Lung (tissue), 12 donors: ENCODE data around the gene EXOC1L. TPM values are rescaled to one million over a fixed set of nuclear protein-coding genes. Genes with fewer than 3 reads are reported as not detected.
A peak's percentile ranks its signal among the peaks of the same experiment; 100 is the strongest.

Source experiments
- ATAC-seq: fragments of 200-7000 bp; cut with Tn5 transposase; one replicate; pipeline ENCODE4 v1.9.1; 2020; ENCODE audit warnings: moderate number of reproducible peaks; ENCODE audit not compliant: insufficient read depth, low FRiP score
- DNase-seq, 3 donors: peaks; one replicate each; pipeline ENCODE4 v3.0.0-alpha.2; 2013 to 2017
- H3K27ac ChIP-seq, 2 donors: one replicate each; pipeline ENCODE4 v1.5.1; 2013; ENCODE audit warnings: mild to moderate bottlenecking in 2 of 2, moderate library complexity in 2 of 2, control low read depth in 1 of 2, inconsistent platforms in 1 of 2, low read depth in 1 of 2, low read length in 1 of 2
- H3K27me3 ChIP-seq, 3 donors: one replicate each; pipeline ENCODE4 v1.5.1; 2013; ENCODE audit warnings: low read length in 2 of 3; ENCODE audit not compliant: control insufficient read depth in 3 of 3, insufficient read depth in 3 of 3
- H3K36me3 ChIP-seq, 4 donors: one replicate each; pipeline ENCODE4 v1.5.1; 2013; ENCODE audit warnings: low read length in 4 of 4, mild to moderate bottlenecking in 1 of 4, moderate library complexity in 1 of 4; ENCODE audit not compliant: control insufficient read depth in 4 of 4, insufficient read depth in 4 of 4
- H3K4me1 ChIP-seq, 5 donors: one replicate each; pipeline ENCODE4 v1.5.1; 2013; ENCODE audit warnings: low read length in 5 of 5, mild to moderate bottlenecking in 2 of 5, moderate library complexity in 1 of 5; ENCODE audit not compliant: control insufficient read depth in 5 of 5, insufficient read depth in 5 of 5
- H3K4me3 ChIP-seq: one replicate; pipeline ENCODE4 v1.5.1; 2013; ENCODE audit warnings: mild to moderate bottlenecking, control low read depth, moderate library complexity
- H3K9ac ChIP-seq, 2 donors: one replicate each; pipeline ENCODE4 v1.5.1; 2013; ENCODE audit warnings: low read length in 2 of 2, control low read depth in 1 of 2; ENCODE audit not compliant: insufficient read depth in 1 of 2
- H3K9me3 ChIP-seq, 4 donors: one replicate each; pipeline ENCODE4 v1.5.1; 2013; ENCODE audit warnings: low read length in 3 of 4, mild to moderate bottlenecking in 1 of 4, moderate library complexity in 1 of 4; ENCODE audit not compliant: control insufficient read depth in 4 of 4, insufficient read depth in 3 of 4
- WGBS, 2 donors: extraction: QIAGEN DNeasy Blood & Tissue Kit; methylation state at CpG; one replicate each; pipeline ENCODE4 v1.1.7; 2013; 5-methylcytosine and 5-hydroxymethylcytosine counted together
- polyA plus RNA-seq, 2 donors: library from polyadenylated mRNA; stranded (reverse); fragments of 200-250 nt; gene quantifications; one replicate each; pipeline ENCODE4 v1.2.1, GENCODE V29; 2013
- total RNA-seq, 2 donors: library from RNA; depleted of rRNA in 1 of 2; stranded (reverse); fragments of >200 nt in 1 of 2; gene quantifications; one replicate each; pipeline ENCODE4 v1.2.1, GENCODE V29; 2014 to 2021
- TF ChIP-seq, protein P1 (sequence below): IDR thresholded peaks from 2 replicates; pipeline ENCODE4 v1.5.1; 2012; ENCODE audit warnings: mild to moderate bottlenecking; ENCODE audit errors: control extremely low read depth, extremely low read depth
- donor health status: control.
- donor health status: control.
- donor health status: Bipolar disorder and iron deficiency.
- donor health status: healthy.
- donor health status: DM: yes; HTN: yes; CAD: no.

Gene EXOC1L
- total and polyA plus RNA-seq, 4 donors = not detected

DNA sequence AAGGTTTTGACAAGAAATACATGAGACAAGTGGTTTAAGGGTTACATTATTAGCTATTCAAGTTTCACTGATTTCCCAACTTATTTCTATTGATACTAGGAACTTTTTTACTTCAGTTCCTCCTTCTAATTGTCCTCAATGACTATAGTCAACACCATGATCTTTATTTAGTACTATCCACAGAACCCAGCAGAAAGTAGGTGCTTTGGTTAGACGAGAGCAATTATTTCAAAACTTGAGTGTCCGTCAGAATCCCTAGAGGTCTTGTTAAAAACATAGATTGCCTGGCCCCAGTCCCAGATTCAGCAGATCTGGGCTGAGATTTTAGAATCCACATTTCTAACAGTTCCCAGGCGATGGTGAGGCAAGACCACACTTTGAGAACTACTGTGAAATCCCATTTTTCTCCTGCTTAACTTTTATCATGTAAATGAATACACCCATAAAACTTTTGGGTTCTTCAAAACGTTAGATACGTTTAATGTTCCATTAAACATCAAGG, 51.8 kb downstream of the EXOC1L start:
- 65 to 69% methylated on average over 5 of the region's 5 CpGs for WGBS, 2 donors
- TF ChIP-seq, protein P1, sequence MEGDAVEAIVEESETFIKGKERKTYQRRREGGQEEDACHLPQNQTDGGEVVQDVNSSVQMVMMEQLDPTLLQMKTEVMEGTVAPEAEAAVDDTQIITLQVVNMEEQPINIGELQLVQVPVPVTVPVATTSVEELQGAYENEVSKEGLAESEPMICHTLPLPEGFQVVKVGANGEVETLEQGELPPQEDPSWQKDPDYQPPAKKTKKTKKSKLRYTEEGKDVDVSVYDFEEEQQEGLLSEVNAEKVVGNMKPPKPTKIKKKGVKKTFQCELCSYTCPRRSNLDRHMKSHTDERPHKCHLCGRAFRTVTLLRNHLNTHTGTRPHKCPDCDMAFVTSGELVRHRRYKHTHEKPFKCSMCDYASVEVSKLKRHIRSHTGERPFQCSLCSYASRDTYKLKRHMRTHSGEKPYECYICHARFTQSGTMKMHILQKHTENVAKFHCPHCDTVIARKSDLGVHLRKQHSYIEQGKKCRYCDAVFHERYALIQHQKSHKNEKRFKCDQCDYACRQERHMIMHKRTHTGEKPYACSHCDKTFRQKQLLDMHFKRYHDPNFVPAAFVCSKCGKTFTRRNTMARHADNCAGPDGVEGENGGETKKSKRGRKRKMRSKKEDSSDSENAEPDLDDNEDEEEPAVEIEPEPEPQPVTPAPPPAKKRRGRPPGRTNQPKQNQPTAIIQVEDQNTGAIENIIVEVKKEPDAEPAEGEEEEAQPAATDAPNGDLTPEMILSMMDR = no peak
- DNase-seq = peak in 1 of 3 donors; percentile 13
- Histone ChIP-seq H3K4me3 (no peak overlapping the region), H3K36me3 (peaks cover 8 to 32% (median 25%) of the 10 kb centered on the region in 4 donors), H3K27me3 (no peaks in the 10 kb centered on the region), H3K9me3 (no peaks in the 10 kb centered on the region), H3K4me1 (peaks cover 0 to 7% (median 0%) of the 10 kb centered on the region in 5 donors), H3K9ac (no peak overlapping the region), H3K27ac (no peak overlapping the region)
- ATAC-seq = no peak

DNA sequence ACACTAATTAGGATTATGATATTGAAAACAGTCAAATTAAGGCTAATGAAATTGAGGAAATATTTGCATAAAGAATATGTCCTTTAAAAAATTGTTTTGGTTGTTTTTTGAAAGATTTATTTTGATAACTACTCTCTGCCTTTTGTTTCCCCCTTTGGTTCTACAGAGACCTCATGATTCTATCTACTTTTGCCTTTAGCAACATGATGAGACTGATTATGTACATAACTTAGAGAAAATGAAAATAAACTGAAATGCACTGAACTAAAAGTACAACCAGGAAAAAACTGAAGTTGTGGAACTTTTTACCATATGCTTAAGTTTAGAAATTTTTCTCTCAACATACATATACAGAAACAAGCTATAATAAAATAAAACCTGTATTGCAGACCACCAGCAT, 55.2 kb downstream of the EXOC1L start:
- no peak for DNase-seq
- H3K9me3 ChIP-seq = no peaks in the 10 kb centered on the region
- no peak overlapping the region for H3K9ac ChIP-seq
- peaks cover 11 to 36% (median 24%) of the 10 kb centered on the region in 4 donors for H3K36me3 ChIP-seq
- H3K27ac ChIP-seq = no peak overlapping the region
- no peak overlapping the region for H3K4me3 ChIP-seq
- H3K27me3 ChIP-seq = no peaks in the 10 kb centered on the region
- ATAC-seq = no peak
- H3K4me1 ChIP-seq = peaks cover 0 to 7% (median 0%) of the 10 kb centered on the region in 5 donors
- TF ChIP-seq, protein P1 = no peak

DNA sequence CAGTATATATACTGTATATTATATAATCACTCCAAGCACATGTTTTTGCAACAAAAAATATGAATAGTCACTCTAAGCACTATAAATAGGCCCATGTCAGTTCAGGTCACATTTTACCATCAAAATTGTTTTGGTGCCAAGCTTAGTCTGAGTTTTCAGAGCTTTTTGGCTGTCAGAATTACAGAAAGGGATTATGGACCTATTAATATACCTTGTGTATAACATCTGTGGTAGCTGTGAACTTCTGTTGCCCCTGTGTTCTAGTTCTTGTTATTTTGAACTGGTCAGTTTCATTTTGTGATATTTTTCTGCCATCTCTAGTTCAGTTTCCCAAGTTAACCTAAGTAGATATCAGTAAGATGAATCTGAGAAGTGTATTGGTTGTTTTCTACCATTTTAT, 56.8 kb downstream of the EXOC1L start:
- DNase-seq (no peak), ATAC-seq (no peak)
- no peaks in the 10 kb centered on the region for H3K27me3 ChIP-seq
- no peaks in the 10 kb centered on the region for H3K9me3 ChIP-seq
- H3K36me3 ChIP-seq = peaks cover 8 to 31% (median 23%) of the 10 kb centered on the region in 4 donors
- H3K4me3 ChIP-seq = no peak overlapping the region
- TF ChIP-seq, protein P1 = no peak
- H3K27ac ChIP-seq = peak overlapping the region in 1 of 2 donors; percentile 33
- H3K4me1 ChIP-seq = peaks cover 0 to 1% (median 0%) of the 10 kb centered on the region in 5 donors
- H3K9ac ChIP-seq = no peak overlapping the region

- ATAC-seq = no peak
- Histone ChIP-seq H3K36me3 (peaks cover 10 to 36% (median 26%) of the 10 kb centered on the region in 4 donors), H3K9ac (no peak overlapping the region), H3K27ac (no peak overlapping the region), H3K27me3 (no peaks in the 10 kb centered on the region), H3K9me3 (no peaks in the 10 kb centered on the region), H3K4me3 (no peak overlapping the region), H3K4me1 (no peaks in the 10 kb centered on the region)
- no peak for DNase-seq
- 94 to 96% methylated on average over 3 of the region's 3 CpGs for WGBS, 2 donors
- TF ChIP-seq, protein P1 = no peak
Measured at GRCh38 chr4:55879224-55879623, 59.6 kb downstream of the EXOC1L start.
